HCT116 (cell line): ENCODE measurements around the gene MAP2K5. TPM values are rescaled to one million over a fixed set of nuclear protein-coding genes. Genes with fewer than 3 reads are reported as not detected.

Experiments used
- ATAC-seq: fragments of 200-7000 bp; cut with Tn5 transposase; 2 replicates; pipeline ENCODE4 v1.9.1; 2020; ENCODE audit warnings: mild to moderate bottlenecking, moderate library complexity
- BruUV-seq: library from RNA; stranded (reverse); fragments of 400-500 nt; replicated peaks from 2 replicates; lab custom pipeline; 2021; lab: Mats Ljungman, UMichigan
- CTCF ChIA-PET: fragments of 300-600 bp; sonication (Branson Sonifier 250); formaldehyde crosslinking; loops from one replicate; lab custom pipeline; 2021; ENCODE audit warnings: antibody characterized with exemption; lab: Charles Lee
- POLR2A ChIA-PET: fragments of 300-600, 350-600 bp; sonication (Branson Sonifier 250); formaldehyde crosslinking; loops from one replicate; lab custom pipeline; 2021; ENCODE audit warnings: antibody characterized with exemption; lab: Charles Lee
- RAD21 ChIA-PET, 2 experiments: fragments of 300-600 bp; sonication (Branson Sonifier 250); formaldehyde crosslinking; loops; one replicate each; lab custom pipeline; 2023; ENCODE audit warnings: low total read pairs in 2 of 2; ENCODE audit not compliant: uncharacterized antibody in 2 of 2, unreplicated experiment in 2 of 2, low non-redundant PET in 1 of 2; lab: Charles Lee
- DNase-seq: peaks from one replicate; pipeline ENCODE4 v3.0.0-alpha.2; 2010; ENCODE audit warnings: low read depth, low spot score
- H2AFZ ChIP-seq: fragments of 200-600 bp; shearing (Covaris generic), sonication (generic); 2 replicates; pipeline ENCODE4 v1.6.1; 2017; ENCODE audit warnings: low read depth, mixed run types, mixed read lengths, antibody characterized with exemption, low read length; ENCODE audit not compliant: poor library complexity, severe bottlenecking
- H3K27ac ChIP-seq: 2 replicates; pipeline ENCODE4 v1.5.1; 2012; ENCODE audit warnings: low read depth, low read length
- H3K27me3 ChIP-seq: fragments of 200-600 bp; sonication (generic); 2 replicates; pipeline ENCODE4 v1.6.1; 2016; ENCODE audit warnings: mixed run types, low read length, mixed read lengths; ENCODE audit not compliant: insufficient read depth
- H3K36me3 ChIP-seq, 2 experiments: fragments of 200-500 bp in 1 of 2; fragments of 200-600 bp in 1 of 2; sonication (Bioruptor generic) in 1 of 2; sonication (generic) in 1 of 2; 2 replicates each; pipeline versions ENCODE4 v1.5.1 to v1.6.1; 2014 to 2016; ENCODE audit warnings: low read length in 2 of 2, inconsistent platforms in 1 of 2, mixed read lengths in 1 of 2, mixed run types in 1 of 2; ENCODE audit not compliant: insufficient read depth in 2 of 2, control insufficient read depth in 1 of 2
- H3K4me1 ChIP-seq, 2 experiments: fragments of 200-600 bp in 1 of 2; sonication (generic) in 1 of 2; 2 replicates each; pipeline versions ENCODE4 v1.5.1 to v1.6.1; 2012 to 2017; ENCODE audit warnings: low read length in 2 of 2, inconsistent platforms in 1 of 2, mild to moderate bottlenecking in 1 of 2, mixed read lengths in 1 of 2, mixed run types in 1 of 2, moderate library complexity in 1 of 2; ENCODE audit not compliant: insufficient read depth in 2 of 2, control insufficient read depth in 1 of 2
- H3K4me2 ChIP-seq: fragments of 200-600 bp; sonication (generic); 2 replicates; pipeline ENCODE4 v1.6.1; 2017; ENCODE audit warnings: mixed run types, low read length, mixed read lengths
- H3K4me3 ChIP-seq, 2 experiments: fragments of 200-600 bp in 1 of 2; sonication (generic) in 1 of 2; replicated peaks in 1 of 2; 2 replicates each; pipeline ENCODE4 v1.5.1; 2011 to 2016; ENCODE audit warnings: low read length in 2 of 2, control low read depth in 1 of 2, low read depth in 1 of 2, mild to moderate bottlenecking in 1 of 2, mixed read lengths in 1 of 2, mixed run types in 1 of 2
- H3K79me2 ChIP-seq: fragments of 200-600 bp; sonication (generic); 2 replicates; pipeline ENCODE4 v1.6.1; 2017; ENCODE audit warnings: mild to moderate bottlenecking, mixed run types, low read length, moderate library complexity, mixed read lengths; ENCODE audit not compliant: insufficient read depth
- H3K9ac ChIP-seq: fragments of 200-600 bp; sonication (generic); 2 replicates; pipeline ENCODE4 v1.6.1; 2016; ENCODE audit warnings: low read length, mixed read lengths
- H3K9me2 ChIP-seq: fragments of 200-600 bp; sonication (generic), shearing (Covaris generic); 2 replicates; pipeline ENCODE4 v1.6.1; 2017; ENCODE audit warnings: mixed run types, mild to moderate bottlenecking, moderate library complexity; ENCODE audit not compliant: insufficient read depth
- H3K9me3 ChIP-seq, 2 experiments: fragments of 200-500 bp in 1 of 2; fragments of 200-600 bp in 1 of 2; sonication (Bioruptor generic) in 1 of 2; sonication (generic) in 1 of 2; 2 replicates each; pipeline ENCODE4 v1.6.1; 2014 to 2017; ENCODE audit warnings: low read length in 2 of 2, mixed read lengths in 2 of 2, inconsistent platforms in 1 of 2, low read depth in 1 of 2, mild to moderate bottlenecking in 1 of 2, mixed run types in 1 of 2, moderate library complexity in 1 of 2; ENCODE audit not compliant: control insufficient read depth in 1 of 2, insufficient read depth in 1 of 2
- H4K20me1 ChIP-seq: fragments of 200-600 bp; sonication (generic), shearing (Covaris generic); 2 replicates; pipeline ENCODE4 v1.6.1; 2017; ENCODE audit warnings: mixed run types, mild to moderate bottlenecking, moderate library complexity; ENCODE audit not compliant: insufficient read depth
- CBX3 ChIP-seq: IDR thresholded peaks from 2 replicates; pipeline ENCODE4 v1.6.1; 2012; ENCODE audit warnings: low read depth
- CTCF ChIP-seq, 3 experiments: fragments of 200-600 bp in 1 of 3; sonication (generic) in 1 of 3; IDR thresholded peaks in 2 of 3; conservative IDR thresholded peaks in 1 of 3; 2 replicates each; pipeline ENCODE4 v1.5.1; 2012 to 2017; ENCODE audit warnings: low read depth in 2 of 3, low read length in 2 of 3, antibody characterized with exemption in 1 of 3, borderline replicate concordance in 1 of 3, control low read depth in 1 of 3, mild to moderate bottlenecking in 1 of 3, mixed read lengths in 1 of 3, mixed run types in 1 of 3, moderate library complexity in 1 of 3; ENCODE audit not compliant: insufficient read depth in 1 of 3
- EGR1 ChIP-seq: IDR thresholded peaks from 2 replicates; pipeline ENCODE4 v1.6.1; 2012; ENCODE audit warnings: low read depth
- FOSL1 ChIP-seq: IDR thresholded peaks from 2 replicates; pipeline ENCODE4 v1.6.1; 2012; ENCODE audit warnings: low read depth
- POLR2AphosphoS5 ChIP-seq: IDR thresholded peaks from 2 replicates; pipeline ENCODE4 v1.6.1; 2011; ENCODE audit warnings: mild to moderate bottlenecking, low read depth, low read length, moderate library complexity
- REST ChIP-seq: IDR thresholded peaks from 2 replicates; pipeline ENCODE4 v1.6.1; 2012; ENCODE audit warnings: low read depth
- SRF ChIP-seq: IDR thresholded peaks from 2 replicates; pipeline ENCODE4 v1.6.1; 2012; ENCODE audit warnings: low read depth
- TCF7L2 ChIP-seq: IDR thresholded peaks from 2 replicates; pipeline ENCODE4 v1.7.0; 2011; ENCODE audit warnings: borderline replicate concordance, inconsistent platforms; ENCODE audit not compliant: insufficient read depth, insufficient read length; ENCODE audit errors: extremely low read depth
- YY1 ChIP-seq: IDR thresholded peaks from 2 replicates; pipeline ENCODE4 v1.6.1; 2011; ENCODE audit warnings: low read length, low read depth, moderate library complexity, mild to moderate bottlenecking; ENCODE audit not compliant: insufficient replicate concordance; ENCODE audit errors: extremely low read depth
- ZBTB33 ChIP-seq: IDR thresholded peaks from 2 replicates; pipeline ENCODE4 v1.6.1; 2011; ENCODE audit warnings: mild to moderate bottlenecking, low read length, moderate library complexity; ENCODE audit not compliant: insufficient replicate concordance; ENCODE audit errors: extremely low read depth
- ZFX ChIP-seq: fragments of 450-650 bp; IDR thresholded peaks from 2 replicates; pipeline ENCODE4 v1.6.1; 2017
- intact Hi-C: fragments of 100-400 bp; cut with micrococcal nuclease; formaldehyde crosslinking; loops from 2 replicates; pipeline ENCODE4 v1.10.0; 2022
- total RNA-seq: library from RNA; stranded (reverse); gene quantifications from one replicate; pipeline ENCODE4 v1.2.1, GENCODE V29; 2021; ENCODE audit not compliant: unreplicated experiment
- TF ChIP-seq, protein P1 (sequence below): IDR thresholded peaks from 2 replicates; pipeline ENCODE4 v1.6.1; 2012

The MAP2K5 gene
- total RNA-seq, 1 experiment from 2014 or later: 15.6 TPM

DNA sequence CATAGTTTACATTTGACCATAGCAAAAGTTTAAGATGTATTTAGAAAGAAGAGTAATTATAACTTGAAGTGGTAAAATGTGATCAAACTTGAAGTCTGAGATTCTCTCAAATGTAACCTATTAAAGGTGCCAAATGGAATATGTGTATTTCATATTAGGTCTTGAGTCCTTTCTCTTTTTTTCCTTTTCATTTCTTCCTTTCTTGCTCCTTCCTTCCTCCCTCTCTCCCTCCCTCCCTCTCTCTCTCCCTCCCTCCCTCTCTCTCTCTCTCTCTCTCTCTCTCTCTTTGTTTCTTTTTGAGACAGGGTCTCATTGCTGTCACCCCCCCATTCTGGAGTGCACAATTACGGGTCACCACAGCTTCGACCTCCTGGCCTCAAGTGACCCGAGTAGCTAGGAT is 47.7 kb downstream of the MAP2K5 start (continued):
- TF ChIP-seq REST (no peak), CTCF (IDR thresholded peaks at IDR 0.05 in 2 of 3, conservative IDR thresholded peaks at IDR 0.05 in 1 of 3; ENCODE audit: borderline replicate concordance in 1 of 3, insufficient read depth in 1 of 3, low read depth in 2 of 3, low read length in 2 of 3) (no peak), SRF (no peak)
- TF ChIP-seq, protein P1, sequence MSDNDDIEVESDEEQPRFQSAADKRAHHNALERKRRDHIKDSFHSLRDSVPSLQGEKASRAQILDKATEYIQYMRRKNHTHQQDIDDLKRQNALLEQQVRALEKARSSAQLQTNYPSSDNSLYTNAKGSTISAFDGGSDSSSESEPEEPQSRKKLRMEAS: no peak
- TF ChIP-seq, all 23 proteins: peak for 0

DNA sequence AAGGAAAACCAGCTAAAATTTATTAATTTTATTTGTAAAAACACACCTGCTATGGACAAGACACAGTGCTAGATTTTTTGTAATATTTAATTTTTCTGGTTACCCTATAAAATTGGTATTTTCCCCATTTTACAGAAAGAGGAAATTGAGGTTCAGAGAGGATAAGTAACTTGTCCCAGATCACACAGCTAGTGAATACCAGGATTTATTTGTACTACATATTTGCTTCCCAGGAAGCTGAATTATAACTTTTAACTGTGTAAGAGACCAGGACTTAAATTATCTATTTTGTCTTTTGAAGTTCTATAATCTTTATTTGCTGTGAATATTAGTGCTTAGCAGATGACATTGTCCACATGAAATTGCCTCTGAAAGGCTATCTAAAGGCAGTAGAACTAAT is 49.7 kb downstream of the MAP2K5 start:
- intact Hi-C loops: no loop called here
- H3K27ac ChIP-seq: no peak overlapping the region
- H3K9me3 ChIP-seq: no peaks in the 10 kb centered on the region
- H4K20me1 ChIP-seq: no peaks in the 10 kb centered on the region
- H3K9ac ChIP-seq: no peak overlapping the region
- BruUV-seq: no TSS peak
- CTCF ChIA-PET: no interaction called here
- H3K4me3 ChIP-seq: no peak overlapping the region
- ATAC-seq (no peak), DNase-seq (no peak)
- H3K79me2 ChIP-seq: no peaks in the 10 kb centered on the region
- RAD21 ChIA-PET: no interaction called here
- H3K9me2 ChIP-seq: no peaks in the 10 kb centered on the region
- no peaks in the 10 kb centered on the region; a peak in 1 of 4 replicates for H3K36me3 ChIP-seq
- no peak overlapping the region for H2AFZ ChIP-seq
- H3K4me1 ChIP-seq: no peaks in the 10 kb centered on the region
- no peaks in the 10 kb centered on the region for H3K27me3 ChIP-seq
- POLR2A ChIA-PET: no interaction called here
- H3K4me2 ChIP-seq: no peak overlapping the region
- TF ChIP-seq ZBTB33 (no peak), EGR1 (no peak), ZFX (no peak), CTCF (IDR thresholded peaks at IDR 0.05 in 2 of 3, conservative IDR thresholded peaks at IDR 0.05 in 1 of 3; ENCODE audit: borderline replicate concordance in 1 of 3, insufficient read depth in 1 of 3, low read depth in 2 of 3, low read length in 2 of 3) (no peak), YY1 (no peak), TCF7L2 (no peak), POLR2AphosphoS5 (no peak), CBX3 (no peak), FOSL1 (no peak)
- TF ChIP-seq, protein P1: no peak
